HG02678 (cell line): ENCODE results near the gene VASH1.
A peak's percentile ranks its signal among the peaks of the same experiment; 100 is the strongest.
"Not testable (repeated sequence)": the region's sequence is repeated elsewhere in the genome, so short reads cannot be mapped to it uniquely, and the experiment has no call there.

Experiments
- ATAC-seq: cut with Tn5 transposase; IDR thresholded peaks from one replicate; pipeline ENCODE4 v1.9.1; 2021; ENCODE audit warnings: mild to moderate bottlenecking, moderate library complexity; ENCODE audit not compliant: unreplicated experiment

The VASH1 gene

GRCh38 chr14:76761136-76761959 lies at the start of gene VASH1:
VASH1 (plus strand) TSS chr14:76761468; CDS start chr14:76762822, 1,354 bp downstream.
- ATAC-seq, result peak; percentile 77

GRCh38 chr14:76713121-76713520 lies 48.1 kb upstream of the VASH1 start:
- no peak for ATAC-seq

- ATAC-seq, result no peak
Observed at GRCh38 chr14:76714470-76714869, 46.8 kb upstream of the VASH1 start.

GRCh38 chr14:76715101-76715500 lies 46.2 kb upstream of the VASH1 start:
- no peak for ATAC-seq

- no peak for ATAC-seq
Observed at GRCh38 chr14:76715511-76716081, 45.7 kb upstream of the VASH1 start.

GRCh38 chr14:76716285-76716684 lies 45.0 kb upstream of the VASH1 start:
- no peak for ATAC-seq

- ATAC-seq, result no peak
Observed at GRCh38 chr14:76717508-76718290, 43.6 kb upstream of the VASH1 start.

GRCh38 chr14:76718306-76719040 lies 42.8 kb upstream of the VASH1 start:
- ATAC-seq, result no peak

- ATAC-seq, result no peak
Observed at GRCh38 chr14:76719666-76720065, 41.6 kb upstream of the VASH1 start.

GRCh38 chr14:76720382-76720813 lies 40.9 kb upstream of the VASH1 start:
- ATAC-seq, result peak; percentile 67

- not testable (repeated sequence) for ATAC-seq
Observed at GRCh38 chr14:76721506-76721905, 39.8 kb upstream of the VASH1 start.

- no peak for ATAC-seq
Observed at GRCh38 chr14:76724651-76725550, 36.4 kb upstream of the VASH1 start.

- ATAC-seq, result no peak
Observed at GRCh38 chr14:76726551-76726970, 34.7 kb upstream of the VASH1 start.

- no peak for ATAC-seq
Observed at GRCh38 chr14:76727384-76727783, 33.9 kb upstream of the VASH1 start.

GRCh38 chr14:76727901-76728300 lies 33.4 kb upstream of the VASH1 start:
- ATAC-seq, result no peak

GRCh38 chr14:76729258-76729657 lies 32.0 kb upstream of the VASH1 start:
- ATAC-seq, result no peak

GRCh38 chr14:76729953-76730505 lies 31.2 kb upstream of the VASH1 start:
- no peak for ATAC-seq

GRCh38 chr14:76734501-76734900 lies 26.8 kb upstream of the VASH1 start:
- not testable (repeated sequence) for ATAC-seq

- ATAC-seq, result no peak
Observed at GRCh38 chr14:76736514-76736913, 24.8 kb upstream of the VASH1 start.

- ATAC-seq, result no peak
Observed at GRCh38 chr14:76741074-76741473, 20.2 kb upstream of the VASH1 start.
